Keratinocyte (primary cell): ENCODE measurements around the gene NDUFAF5.

Experiments
- EZH2 ChIP-seq: IDR thresholded peaks from one replicate; pipeline ENCODE4 v1.6.1; 2012; ENCODE audit warnings: inconsistent platforms, mild to moderate bottlenecking, low read length, moderate library complexity
- TF ChIP-seq, protein P1 (sequence below), 3 experiments: IDR thresholded peaks in 1 of 3; conservative IDR thresholded peaks in 1 of 3; optimal IDR thresholded peaks in 1 of 3; 2 replicates in 2 of 3; 3 replicates in 1 of 3; pipeline versions ENCODE3 to v1.5.1; 2011; ENCODE audit warnings: low read length in 3 of 3, mild to moderate bottlenecking in 3 of 3, moderate library complexity in 2 of 3, control low read depth in 1 of 3, inconsistent platforms in 1 of 3; ENCODE audit not compliant: insufficient read depth in 2 of 3; ENCODE audit errors: extremely low read depth in 1 of 3

DNA sequence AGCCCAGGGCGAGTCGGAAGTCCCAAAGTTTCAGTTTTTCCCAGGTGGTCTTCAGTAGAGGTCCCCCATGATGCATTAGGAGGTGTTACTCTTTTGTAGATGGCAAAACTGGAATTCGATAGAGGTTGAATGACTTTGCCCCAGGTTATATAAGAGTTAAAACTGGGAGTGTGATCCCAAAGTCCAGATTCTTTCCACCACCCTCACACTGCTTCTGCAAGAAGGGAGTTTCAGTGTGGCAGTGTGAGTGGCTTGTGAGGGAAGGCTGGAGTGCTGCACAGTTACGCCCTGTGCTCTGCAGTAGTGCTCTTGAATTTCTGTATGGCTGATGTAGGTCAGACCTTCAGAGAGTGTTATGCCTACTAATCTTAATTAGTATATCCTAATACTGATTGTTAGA is 29.8 kb downstream of the NDUFAF5 start:
- TF ChIP-seq, protein P1, sequence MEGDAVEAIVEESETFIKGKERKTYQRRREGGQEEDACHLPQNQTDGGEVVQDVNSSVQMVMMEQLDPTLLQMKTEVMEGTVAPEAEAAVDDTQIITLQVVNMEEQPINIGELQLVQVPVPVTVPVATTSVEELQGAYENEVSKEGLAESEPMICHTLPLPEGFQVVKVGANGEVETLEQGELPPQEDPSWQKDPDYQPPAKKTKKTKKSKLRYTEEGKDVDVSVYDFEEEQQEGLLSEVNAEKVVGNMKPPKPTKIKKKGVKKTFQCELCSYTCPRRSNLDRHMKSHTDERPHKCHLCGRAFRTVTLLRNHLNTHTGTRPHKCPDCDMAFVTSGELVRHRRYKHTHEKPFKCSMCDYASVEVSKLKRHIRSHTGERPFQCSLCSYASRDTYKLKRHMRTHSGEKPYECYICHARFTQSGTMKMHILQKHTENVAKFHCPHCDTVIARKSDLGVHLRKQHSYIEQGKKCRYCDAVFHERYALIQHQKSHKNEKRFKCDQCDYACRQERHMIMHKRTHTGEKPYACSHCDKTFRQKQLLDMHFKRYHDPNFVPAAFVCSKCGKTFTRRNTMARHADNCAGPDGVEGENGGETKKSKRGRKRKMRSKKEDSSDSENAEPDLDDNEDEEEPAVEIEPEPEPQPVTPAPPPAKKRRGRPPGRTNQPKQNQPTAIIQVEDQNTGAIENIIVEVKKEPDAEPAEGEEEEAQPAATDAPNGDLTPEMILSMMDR (optimal IDR thresholded peaks at IDR 0.05 in 1 of 3, IDR thresholded peaks at IDR 0.05 in 1 of 3, conservative IDR thresholded peaks at IDR 0.05 in 1 of 3; ENCODE audit: extremely low read depth in 1 of 3, insufficient read depth in 2 of 3, low read length in 3 of 3), result no peak
- no peak for TF ChIP-seq EZH2
